GM18507 (cell line): ENCODE measurements around the gene SELENOW.
"Not testable (repeated sequence)": the region's sequence is repeated elsewhere in the genome, so short reads cannot be mapped to it uniquely, and the experiment has no call there.

Experiments
- DNase-seq: peaks from one replicate; pipeline ENCODE4 v3.0.0; 2011; ENCODE audit warnings: low read depth; ENCODE audit not compliant: insufficient read length; ENCODE audit errors: extremely low spot score
- FAIRE-seq: peaks from 2 replicates; lab custom pipeline; 2011; peaks lifted over from hg19 to GRCh38; lab: Jason Lieb, UNC

The SELENOW gene

DNA sequence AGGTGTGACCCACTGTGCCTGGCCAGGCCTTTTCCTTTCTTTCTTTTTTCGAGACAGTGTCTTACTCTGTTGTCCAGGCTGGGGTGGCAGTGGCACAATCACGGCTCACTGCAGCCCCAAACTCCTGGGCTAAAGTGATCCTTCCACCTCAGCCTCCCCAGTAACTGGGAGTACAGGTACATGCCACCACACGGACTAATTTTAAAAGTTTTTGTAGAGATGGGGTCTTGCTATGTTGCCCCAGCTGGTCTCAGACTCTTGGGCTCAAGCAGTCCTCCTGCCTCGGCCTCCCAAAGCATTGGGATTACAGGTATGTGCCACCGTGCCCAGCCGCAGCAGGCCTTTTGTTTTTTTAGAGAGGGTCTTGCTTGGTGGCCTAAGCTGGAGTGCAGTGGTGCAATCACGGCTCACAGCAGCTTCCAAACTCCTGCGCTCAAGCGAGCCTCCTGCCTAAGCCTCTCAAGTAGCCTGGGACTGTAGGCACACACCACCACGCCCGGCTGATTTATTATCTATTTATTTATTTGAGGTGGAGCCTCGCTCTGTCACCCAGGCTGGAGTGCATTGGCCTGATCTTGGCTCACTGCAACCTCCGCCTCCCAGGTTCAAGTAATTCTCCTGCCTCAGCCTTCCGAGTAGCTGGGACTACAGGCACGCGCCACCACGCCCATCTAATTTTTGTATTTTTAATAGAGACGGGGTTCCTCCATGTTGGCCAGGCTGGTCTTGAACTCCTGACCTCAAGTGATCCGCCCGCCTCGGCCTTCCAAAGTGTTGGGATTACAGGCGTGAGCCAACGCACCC is 1.1 kb upstream of the SELENOW start:
- FAIRE-seq, DNase-seq: not testable (repeated sequence)

DNA sequence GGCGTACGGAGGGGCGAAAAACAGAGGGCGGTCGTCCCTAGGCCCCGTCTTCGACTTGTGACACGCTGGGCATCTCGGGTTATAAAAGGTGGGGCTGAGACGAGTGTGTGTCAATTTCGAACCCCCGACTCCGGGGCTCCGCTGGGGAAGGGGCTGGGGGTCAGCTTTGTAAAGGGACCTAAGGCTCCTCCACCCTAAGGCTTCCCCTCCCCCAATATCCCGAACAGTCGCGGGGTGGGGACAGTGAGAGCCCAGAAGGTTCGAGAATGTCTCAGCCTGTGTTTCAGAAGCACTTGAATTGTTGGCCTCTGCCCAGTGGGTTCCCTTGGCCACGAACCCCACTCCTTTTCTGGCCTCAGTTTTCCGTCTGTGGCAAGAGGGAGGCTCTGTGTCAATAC is 450 bp downstream of the SELENOW start:
- DNase-seq = no peak
- FAIRE-seq = no peak

DNA sequence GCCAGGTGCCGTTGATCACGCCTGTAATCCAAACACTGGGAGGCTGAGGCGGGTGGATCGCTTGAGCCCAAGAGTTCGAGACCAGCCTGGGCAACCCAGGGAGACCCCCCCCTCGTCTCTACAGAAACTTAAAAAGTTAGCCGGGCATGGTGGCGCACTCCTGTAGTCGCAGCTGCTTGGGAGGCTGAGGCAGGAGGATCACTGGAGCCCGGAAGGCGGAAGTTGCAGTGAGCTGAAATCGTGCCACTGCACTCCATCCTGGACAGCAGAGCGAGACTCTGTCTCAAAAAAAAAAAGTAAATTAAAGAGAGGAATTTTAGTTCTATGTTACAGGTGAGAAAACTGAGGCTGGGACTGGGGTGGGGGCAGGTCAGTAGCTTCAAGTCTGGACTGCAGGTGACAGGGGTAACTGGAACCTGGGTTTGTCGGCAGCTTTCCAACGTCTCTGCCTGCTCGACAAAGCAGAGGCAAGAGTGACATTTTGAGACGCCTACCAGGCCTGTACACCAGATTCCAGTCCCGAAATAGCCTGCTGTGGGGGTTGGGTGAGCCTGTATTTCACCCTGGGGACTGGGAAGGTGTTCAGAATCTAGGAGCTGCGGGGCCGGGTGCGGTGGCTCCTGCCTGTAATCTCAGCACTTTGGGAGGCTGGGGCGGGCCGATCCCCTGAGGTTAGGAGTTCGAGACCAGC is 1.2 kb downstream of the SELENOW start:
- FAIRE-seq (no peak), DNase-seq (no peak)

DNA sequence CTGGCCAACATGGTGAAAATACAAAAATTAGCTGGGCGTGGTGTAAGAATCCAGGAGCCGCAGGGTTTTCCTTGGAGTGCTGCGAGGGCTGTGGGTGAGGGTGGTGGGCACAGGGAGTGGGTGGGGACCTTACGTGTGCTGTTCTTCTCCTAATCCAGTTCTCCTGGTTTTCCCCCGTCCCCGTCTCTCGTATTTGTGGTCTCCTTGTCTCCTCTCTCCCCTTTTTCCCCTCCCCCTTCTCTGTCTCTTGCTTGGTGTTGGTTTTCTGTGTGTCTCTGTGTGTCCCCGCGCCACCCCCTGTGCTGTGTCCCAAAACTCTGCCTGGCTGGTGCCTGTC is 1.7 kb downstream of the SELENOW start:
- no peak for DNase-seq
- FAIRE-seq = no peak

DNA sequence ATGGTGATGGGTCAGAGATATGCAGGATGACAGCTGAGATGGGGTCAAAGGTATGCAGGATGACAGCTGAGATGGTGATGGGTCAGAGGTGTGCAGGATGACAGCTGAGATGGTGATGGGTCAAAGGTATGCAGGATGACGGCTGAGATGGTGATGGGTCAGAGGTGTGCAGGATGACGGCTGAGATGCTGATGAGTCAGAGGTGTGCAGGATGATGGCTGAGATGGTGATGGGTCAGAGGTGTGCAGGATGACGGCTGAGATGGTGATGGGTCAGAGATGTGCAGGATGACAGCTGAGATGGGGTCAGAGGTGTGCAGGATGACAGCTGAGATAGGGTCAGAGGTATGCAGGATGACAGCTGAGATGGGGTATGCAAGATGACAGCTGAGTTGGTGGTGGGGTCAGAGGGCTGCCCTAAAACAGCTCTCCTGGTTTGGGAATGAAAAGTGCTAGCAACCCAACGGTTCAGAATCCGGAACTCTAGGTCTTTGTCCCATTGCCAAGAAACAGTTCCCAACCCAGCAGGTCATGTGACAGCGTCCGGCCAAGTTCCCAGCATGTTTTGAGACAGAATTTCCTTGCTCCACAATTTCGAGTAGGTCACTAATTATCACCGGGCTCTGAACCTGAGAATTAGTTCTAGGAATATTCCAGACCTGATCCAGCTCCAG is 3.2 kb downstream of the SELENOW start:
- FAIRE-seq = no peak
- no peak for DNase-seq

DNA sequence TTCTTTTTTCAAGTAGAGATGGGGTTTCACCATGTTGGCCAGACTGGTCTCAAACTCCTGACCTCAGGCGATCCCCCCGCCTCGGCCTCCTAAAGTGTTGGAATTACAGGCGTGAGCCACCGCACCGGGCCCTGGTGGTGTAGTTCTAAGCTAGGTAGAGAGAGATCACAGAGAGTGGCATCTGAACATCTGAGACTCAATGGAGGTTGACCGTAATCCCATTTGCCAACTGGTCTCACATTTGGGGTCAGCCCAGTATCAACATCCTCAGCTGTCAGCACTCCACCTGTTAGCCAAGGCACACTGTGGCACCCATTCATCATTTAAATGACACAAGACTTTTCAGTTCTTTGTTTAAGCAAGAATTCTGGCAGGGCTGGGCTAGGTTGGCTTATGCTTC is 8.1 kb downstream of the SELENOW start:
- DNase-seq (no peak), FAIRE-seq (no peak)

DNA sequence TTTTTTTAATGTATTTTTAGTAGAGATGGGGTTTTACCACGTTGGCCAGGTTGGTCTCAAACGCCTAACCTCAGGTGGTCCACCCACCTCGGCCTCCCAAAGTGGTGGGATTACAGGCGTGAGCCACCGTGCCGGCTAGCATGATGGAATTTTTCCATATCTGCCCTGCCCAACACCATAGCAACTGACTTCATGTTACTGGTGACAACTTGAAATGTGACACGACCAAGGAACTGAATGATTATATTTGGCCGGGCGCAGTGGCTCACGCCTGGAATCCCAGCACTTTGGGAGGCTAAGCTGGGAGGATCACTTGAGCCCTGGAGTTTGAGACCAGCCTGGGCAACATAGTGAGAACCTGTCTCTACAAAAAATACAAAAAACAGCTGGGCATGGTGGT is 8.8 kb downstream of the SELENOW start:
- FAIRE-seq = not testable (repeated sequence)

DNA sequence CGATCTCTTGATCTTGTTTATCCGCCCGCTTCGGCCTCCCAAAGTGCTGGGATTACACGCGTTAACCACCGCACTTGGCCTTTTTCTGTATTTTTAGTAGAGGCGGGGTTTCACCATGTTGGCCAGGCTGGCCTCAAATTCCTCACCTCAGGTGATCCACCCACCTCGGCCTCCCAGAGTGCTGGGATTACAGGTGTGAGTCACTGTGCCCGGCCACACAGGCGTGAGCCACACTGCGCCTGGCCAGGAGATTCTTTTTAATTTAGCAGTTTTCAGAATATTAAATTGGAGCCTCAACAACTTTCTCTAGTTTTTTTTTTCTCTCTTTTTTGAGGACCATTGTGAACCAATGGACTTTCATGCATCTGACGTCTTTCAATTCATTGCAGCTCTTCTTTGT is 11.3 kb downstream of the SELENOW start:
- FAIRE-seq, DNase-seq: not testable (repeated sequence)

More for the DNA sequence above, 8.8 kb downstream of the SELENOW start:
- not testable (repeated sequence) for DNase-seq

DNA sequence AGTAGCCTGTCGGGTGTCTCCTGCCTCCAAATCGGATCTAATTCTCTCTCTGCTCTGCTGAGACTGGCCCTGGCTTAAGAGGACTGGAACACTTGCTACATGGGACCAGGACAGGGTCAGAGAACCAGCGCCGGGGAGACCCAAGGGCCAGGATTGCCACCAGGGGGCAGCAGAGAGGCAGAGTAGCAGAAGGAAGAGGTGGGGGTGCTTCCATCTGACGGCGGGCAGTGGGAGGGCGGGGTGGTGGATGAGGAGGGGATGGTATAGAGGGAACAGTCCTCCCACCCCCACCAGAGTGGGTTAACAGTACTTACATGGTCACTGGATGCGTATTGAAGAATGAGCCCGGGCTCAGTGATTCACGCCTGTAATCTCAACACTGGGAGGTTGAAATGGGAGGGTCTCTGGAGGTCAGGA is 11.9 kb downstream of the SELENOW start:
- FAIRE-seq = peak; percentile 38

DNA sequence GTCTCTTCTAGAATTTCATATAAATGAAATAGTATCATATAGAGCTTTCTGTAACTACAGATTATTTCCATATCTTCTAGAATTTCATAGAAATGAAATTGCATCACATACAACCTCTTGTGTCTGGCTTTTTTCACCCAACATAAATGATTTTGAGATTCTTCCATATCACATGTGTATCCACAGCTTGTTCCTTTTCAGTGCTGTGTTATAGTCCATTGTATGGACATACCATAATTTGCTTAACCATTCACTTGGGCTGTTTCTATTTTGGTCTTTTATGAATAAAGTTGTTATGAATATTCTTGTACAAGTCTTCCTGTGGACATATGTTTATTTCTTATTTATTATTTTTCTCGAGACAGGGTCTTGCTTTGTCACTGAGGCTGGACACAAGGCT is 14.1 kb downstream of the SELENOW start:
- FAIRE-seq (no peak), DNase-seq (no peak)

More for the DNA sequence above, 11.9 kb downstream of the SELENOW start:
- DNase-seq = peak; percentile 54

DNA sequence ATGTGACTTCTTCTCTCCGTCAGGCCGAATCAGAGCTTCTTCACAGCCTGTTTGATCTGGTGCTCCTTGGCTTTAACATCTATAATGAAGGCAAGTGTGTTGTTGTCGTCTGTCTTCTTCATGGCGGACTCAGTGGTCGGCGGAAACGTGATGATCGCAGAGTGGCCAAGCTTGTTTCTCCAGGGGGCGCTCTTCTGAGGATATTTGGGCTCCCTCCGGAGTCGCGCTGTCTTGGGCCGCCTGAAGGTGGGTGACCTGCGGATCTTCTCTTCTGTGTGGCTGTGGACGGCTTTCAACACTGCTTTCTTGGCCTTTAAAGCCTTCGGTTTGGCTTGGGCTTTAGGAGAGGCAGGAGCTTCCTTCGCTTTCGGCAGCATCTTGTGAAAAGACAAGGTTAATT is 16.0 kb downstream of the SELENOW start:
- FAIRE-seq = no peak
- no peak for DNase-seq

DNA sequence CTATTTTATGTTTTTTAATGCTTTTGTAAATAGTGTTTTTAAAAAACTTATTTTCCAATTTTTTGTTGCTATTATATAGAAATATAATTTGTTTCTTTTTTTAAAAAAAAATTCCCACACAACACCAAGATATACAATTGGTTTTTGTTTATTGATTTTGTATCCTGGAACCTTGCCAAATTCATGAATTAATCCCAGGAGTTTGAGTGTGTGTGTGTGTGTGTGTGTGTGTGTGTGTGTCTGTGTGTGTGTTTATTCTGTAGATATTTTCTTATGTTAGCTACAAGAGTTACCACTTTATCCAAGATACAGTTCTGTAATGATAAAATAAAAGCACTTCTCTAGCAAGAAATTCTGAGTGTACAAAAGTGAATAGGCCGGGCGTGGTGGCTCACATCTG is 18.3 kb downstream of the SELENOW start:
- FAIRE-seq (no peak), DNase-seq (no peak)

DNA sequence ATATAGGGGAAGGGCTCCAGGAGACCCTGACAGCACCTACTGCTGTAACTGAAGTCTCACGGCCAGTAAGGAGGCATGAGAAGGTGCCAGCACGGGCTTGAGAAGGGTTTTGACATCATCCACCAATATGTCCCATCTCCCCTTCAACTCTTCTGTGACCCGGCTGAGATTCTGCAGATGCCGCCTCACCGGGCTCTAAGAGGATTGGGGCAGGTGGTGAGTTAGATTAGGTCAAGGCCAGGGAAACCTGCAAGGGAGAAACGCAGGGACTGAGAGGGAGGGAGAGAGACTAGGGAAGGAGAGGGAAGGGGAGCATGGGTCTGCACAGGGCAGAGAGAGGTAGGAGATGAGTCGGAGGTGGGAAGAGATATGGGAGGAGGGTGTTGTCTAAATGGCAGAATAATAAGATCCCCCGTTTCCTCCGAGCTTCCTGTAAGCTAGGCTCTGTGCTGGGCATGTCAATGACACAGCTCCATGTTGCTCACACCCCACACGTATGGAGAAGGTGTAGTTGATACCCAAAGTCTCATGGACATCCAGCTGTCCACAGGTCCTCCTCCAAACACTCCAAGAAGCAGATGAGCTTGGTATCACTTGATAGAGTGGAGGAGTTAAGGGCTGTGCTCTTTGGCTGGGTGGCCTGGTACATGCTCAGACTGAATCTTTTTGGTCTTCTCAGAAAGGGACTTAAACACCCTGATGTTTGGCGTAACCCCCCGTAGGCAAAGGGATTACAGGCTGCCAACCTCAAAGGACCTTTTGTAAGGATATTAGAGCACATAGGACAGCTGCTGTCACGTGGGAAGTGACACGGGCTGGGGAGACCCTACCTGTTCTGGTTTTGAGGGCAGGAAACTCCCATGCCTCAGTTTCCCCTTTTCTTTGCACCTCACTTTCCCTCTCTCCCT is 19.7 kb downstream of the SELENOW start:
- DNase-seq (no peak), FAIRE-seq (no peak)

DNA sequence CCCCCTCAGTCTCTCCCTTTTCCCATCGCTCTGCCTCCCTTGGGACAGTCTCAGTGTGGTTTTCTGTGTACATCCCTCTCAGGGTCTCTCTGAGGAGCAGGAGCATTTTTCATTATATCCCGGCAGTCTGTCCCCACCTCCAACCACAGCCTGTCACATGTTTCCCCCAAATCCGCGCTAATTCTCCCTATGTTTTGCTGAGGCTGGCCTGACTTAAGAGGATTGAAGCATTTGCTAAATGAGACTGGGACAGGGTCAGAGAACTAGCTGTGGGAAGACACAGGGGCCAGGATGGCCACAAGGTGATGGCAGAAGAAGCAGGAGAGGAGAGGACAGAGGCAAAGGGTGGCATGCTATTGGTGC is 20.4 kb downstream of the SELENOW start:
- no peak for DNase-seq
- no peak for FAIRE-seq

DNA sequence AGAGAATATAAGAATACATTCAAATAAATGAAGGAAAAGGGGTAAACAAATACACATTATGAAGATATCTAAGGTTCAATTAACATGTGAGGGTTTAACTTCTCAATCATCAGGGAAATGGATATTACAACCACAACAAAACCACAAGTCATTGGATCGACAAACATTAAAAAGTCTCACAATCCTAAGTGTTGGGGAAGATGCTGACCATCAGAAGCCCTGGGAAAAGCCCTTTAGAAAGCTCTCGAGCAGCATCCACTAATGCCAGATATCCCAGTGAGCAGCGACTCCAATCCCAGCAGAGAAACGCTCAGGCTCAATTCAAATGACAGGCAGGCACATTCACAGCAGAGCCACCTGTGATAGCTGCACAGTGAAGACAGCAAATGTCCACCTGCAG is 22.8 kb downstream of the SELENOW start:
- FAIRE-seq (no peak), DNase-seq (no peak)

DNA sequence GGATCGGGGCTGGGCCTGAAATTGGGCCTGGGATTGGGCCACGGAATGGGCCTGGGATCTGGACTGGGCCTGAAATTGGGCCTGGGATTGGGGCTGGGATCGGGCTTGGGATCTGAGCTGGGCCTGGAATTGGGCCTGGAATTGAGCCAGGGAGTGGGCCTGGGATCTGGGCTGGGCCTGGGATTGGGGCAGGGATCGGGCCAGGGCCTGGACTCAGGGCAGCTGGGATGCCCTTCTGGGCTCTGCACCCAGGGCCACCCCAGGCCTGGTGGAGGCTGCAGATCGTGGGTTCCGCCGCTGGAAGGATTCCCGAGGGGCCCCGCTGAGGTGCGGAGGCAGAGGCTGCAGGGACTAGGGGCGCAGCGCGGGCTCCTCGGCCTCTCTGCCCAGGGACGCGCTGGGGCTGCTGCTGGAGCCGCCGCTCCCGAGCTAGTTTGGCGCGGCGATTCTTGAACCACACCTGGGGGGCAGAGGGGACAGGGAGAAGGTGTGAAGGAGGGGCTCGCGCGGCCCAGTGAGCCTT is 24.1 kb downstream of the SELENOW start:
- FAIRE-seq (no peak), DNase-seq (no peak)

DNA sequence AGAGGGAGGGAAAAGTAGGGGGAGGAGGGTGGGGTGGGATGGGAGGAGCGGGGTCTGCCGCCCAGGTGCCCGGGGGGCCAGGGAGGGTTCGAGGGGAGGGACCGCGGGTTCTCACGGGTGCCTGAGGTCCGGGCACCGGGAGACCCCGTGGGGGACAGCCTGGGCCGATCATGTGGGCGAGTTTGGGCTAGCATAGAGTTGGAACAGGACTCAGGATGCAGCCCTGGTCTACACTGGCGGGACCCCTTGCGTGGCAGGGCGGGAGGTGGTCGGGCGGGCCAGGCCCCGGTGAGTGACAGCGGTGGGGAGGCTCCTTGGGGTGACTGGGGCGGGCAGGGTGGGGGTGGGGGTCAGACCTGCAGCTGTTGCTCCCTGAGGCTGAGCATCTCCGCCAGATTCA is 24.6 kb downstream of the SELENOW start:
- not testable (repeated sequence) for DNase-seq, FAIRE-seq

DNA sequence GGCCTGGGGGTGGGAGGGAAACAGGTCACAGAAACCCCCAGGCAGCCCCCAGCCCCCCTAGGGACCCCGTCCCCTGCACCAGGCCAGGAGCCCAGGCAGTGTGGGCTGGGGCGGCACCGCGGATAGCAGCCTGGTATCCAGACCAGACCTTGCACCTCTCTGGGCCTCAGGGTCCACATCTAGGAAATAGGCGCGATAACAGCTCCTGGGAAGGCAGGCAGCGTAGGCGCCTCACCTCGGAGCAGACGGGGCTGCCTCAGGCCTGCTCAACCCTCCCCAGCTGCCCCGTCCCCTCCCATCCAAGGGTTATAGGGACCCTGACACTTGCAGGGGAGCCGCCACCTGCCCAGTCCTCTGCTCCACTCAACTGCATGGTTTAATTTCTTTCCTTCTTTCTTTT is 25.2 kb downstream of the SELENOW start:
- DNase-seq, FAIRE-seq: not testable (repeated sequence)

DNA sequence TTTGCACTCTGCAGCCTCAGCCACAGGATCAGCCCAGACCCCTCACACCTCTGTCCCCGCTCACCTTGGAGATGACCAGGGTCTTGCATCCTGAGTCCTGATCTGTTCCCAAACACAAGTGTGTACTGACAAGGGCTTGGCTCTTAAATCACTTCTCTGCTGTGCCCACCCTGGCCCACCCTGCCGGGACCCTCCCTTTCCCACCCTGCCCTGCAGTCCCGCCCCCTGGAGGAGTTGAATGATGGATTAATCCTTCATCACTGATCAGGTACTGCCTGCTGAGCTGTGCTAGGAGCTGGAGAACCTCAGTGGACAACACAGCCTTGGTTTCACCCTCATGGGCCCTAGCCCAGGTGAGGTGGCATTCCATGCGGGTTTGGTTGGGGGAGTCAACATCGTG is 25.9 kb downstream of the SELENOW start, which contains the start of gene TPRX1:
TPRX1 (minus strand) TSS at position 101 of the 400 bp plus-strand sequence; CDS start at position 89, 12 bp downstream.
- DNase-seq, FAIRE-seq: not testable (repeated sequence)
